Fibroblast of pulmonary artery (primary cell): ENCODE measurements around the gene COG1.

Source experiments
- DNase-seq: peaks from one replicate; pipeline ENCODE4 v3.0.0-alpha.2; 2010; ENCODE audit warnings: low read depth
- H3K4me3 ChIP-seq: replicated peaks from 2 replicates; pipeline ENCODE4 v1.5.1; 2011; ENCODE audit warnings: low read depth, mild to moderate bottlenecking, control low read depth, low read length, moderate library complexity
- CTCF ChIP-seq: IDR thresholded peaks from 2 replicates; pipeline ENCODE4 v1.5.1; 2011; ENCODE audit warnings: mild to moderate bottlenecking, control low read depth, low read length, inconsistent platforms; ENCODE audit errors: missing control alignments

Gene COG1

GRCh38 chr17:73187203-73187769 is 5.6 kb upstream of the COG1 start:
- H3K4me3 ChIP-seq, result no peak overlapping the region
- no peak for DNase-seq
- TF ChIP-seq CTCF, result no peak

- no peak overlapping the region for H3K4me3 ChIP-seq
- TF ChIP-seq CTCF, result no peak
- no peak for DNase-seq
These were observed 4.8 kb upstream of the COG1 start for GRCh38 chr17:73188011-73188410.

- peak; percentile 69 for DNase-seq
- no peak overlapping the region for H3K4me3 ChIP-seq
These were observed 3.3 kb upstream of the COG1 start for GRCh38 chr17:73189417-73190099.

GRCh38 chr17:73191443-73192205 is 1.2 kb upstream of the COG1 start:
- H3K4me3 ChIP-seq, result peak overlapping the region; percentile 90
- peak; percentile 90 for TF ChIP-seq CTCF

More at GRCh38 chr17:73189417-73190099, 3.3 kb upstream of the COG1 start:
- TF ChIP-seq CTCF, result peak; percentile 59

GRCh38 chr17:73192206-73192893 is 505 bp upstream of the COG1 start:
- H3K4me3 ChIP-seq, result peak overlapping the region; percentile 90
- DNase-seq, result peak; percentile 60
- TF ChIP-seq CTCF, result no peak

More at GRCh38 chr17:73191443-73192205, 1.2 kb upstream of the COG1 start:
- DNase-seq, result peak; percentile 71

- no peak overlapping the region for H3K4me3 ChIP-seq
- peak; percentile 31 for DNase-seq
- TF ChIP-seq CTCF, result no peak
These were observed 1.8 kb downstream of the COG1 start for GRCh38 chr17:73194514-73195222.
